ENCODE data around the gene TPSAB1.
"Not testable (repeated sequence)": the region's sequence is repeated elsewhere in the genome, so short reads cannot be mapped to it uniquely, and the experiment has no call there.

TPSAB1 gene

GRCh38 chr16:1237990-1238389 is 2.5 kb upstream of the TPSAB1 start:
- Histone ChIP-seq H3K27me3 (ENCODE audit: insufficient read depth, low read length, poor library complexity) (no peaks in the 10 kb centered on the region), H3K9me3 (ENCODE audit: insufficient read depth, low read length, severe bottlenecking) (no peaks in the 10 kb centered on the region), H4K20me1 (ENCODE audit: insufficient read depth, low read length) (no peaks in the 10 kb centered on the region), H3K4me2 (ENCODE audit: insufficient read depth, low read length) (no peak overlapping the region), H3K79me2 (ENCODE audit: insufficient read depth, low read length) (no peaks in the 10 kb centered on the region), H2AFZ (ENCODE audit: low read depth, low read length) (no peak overlapping the region), H3K9ac (ENCODE audit: low read depth, low read length) (no peak overlapping the region), H3K4me3 (ENCODE audit: low read depth in 1 of 2, low read length in 2 of 2) (no peak overlapping the region), H3K36me3 (ENCODE audit: insufficient read depth, low read length) (no peaks in the 10 kb centered on the region), H3K4me1 (ENCODE audit: insufficient read depth, low read length) (no peaks in the 10 kb centered on the region), H3K27ac (ENCODE audit: low read length) (no peak overlapping the region)
- DNase-seq (no peak), ATAC-seq (ENCODE audit: insufficient read depth, low read depth) (no peak)
- TF ChIP-seq, protein P1, sequence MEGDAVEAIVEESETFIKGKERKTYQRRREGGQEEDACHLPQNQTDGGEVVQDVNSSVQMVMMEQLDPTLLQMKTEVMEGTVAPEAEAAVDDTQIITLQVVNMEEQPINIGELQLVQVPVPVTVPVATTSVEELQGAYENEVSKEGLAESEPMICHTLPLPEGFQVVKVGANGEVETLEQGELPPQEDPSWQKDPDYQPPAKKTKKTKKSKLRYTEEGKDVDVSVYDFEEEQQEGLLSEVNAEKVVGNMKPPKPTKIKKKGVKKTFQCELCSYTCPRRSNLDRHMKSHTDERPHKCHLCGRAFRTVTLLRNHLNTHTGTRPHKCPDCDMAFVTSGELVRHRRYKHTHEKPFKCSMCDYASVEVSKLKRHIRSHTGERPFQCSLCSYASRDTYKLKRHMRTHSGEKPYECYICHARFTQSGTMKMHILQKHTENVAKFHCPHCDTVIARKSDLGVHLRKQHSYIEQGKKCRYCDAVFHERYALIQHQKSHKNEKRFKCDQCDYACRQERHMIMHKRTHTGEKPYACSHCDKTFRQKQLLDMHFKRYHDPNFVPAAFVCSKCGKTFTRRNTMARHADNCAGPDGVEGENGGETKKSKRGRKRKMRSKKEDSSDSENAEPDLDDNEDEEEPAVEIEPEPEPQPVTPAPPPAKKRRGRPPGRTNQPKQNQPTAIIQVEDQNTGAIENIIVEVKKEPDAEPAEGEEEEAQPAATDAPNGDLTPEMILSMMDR (IDR thresholded peaks at IDR 0.05; ENCODE audit: borderline replicate concordance, extremely low read depth, low read length, poor library complexity, severe bottlenecking) = no peak
- no peak for TF ChIP-seq EZH2 (IDR thresholded peaks at IDR 0.05; ENCODE audit: borderline replicate concordance, low read depth, low read length, severe bottlenecking)

- not testable (repeated sequence) for H3K36me3 ChIP-seq (ENCODE audit: insufficient read depth, low read length); H3K4me1 ChIP-seq (ENCODE audit: insufficient read depth, low read length); H3K27ac ChIP-seq (ENCODE audit: low read length); H4K20me1 ChIP-seq (ENCODE audit: insufficient read depth, low read length); H3K9me3 ChIP-seq (ENCODE audit: insufficient read depth, low read length, severe bottlenecking); DNase-seq; ATAC-seq (ENCODE audit: insufficient read depth, low read depth); H3K27me3 ChIP-seq (ENCODE audit: insufficient read depth, low read length, poor library complexity); H3K4me3 ChIP-seq (ENCODE audit: low read depth in 1 of 2, low read length in 2 of 2); H3K9ac ChIP-seq (ENCODE audit: low read depth, low read length); H3K4me2 ChIP-seq (ENCODE audit: insufficient read depth, low read length); H3K79me2 ChIP-seq (ENCODE audit: insufficient read depth, low read length); H2AFZ ChIP-seq (ENCODE audit: low read depth, low read length)
Observed at GRCh38 chr16:1238909-1239308, 1.6 kb upstream of the TPSAB1 start.

DNA sequence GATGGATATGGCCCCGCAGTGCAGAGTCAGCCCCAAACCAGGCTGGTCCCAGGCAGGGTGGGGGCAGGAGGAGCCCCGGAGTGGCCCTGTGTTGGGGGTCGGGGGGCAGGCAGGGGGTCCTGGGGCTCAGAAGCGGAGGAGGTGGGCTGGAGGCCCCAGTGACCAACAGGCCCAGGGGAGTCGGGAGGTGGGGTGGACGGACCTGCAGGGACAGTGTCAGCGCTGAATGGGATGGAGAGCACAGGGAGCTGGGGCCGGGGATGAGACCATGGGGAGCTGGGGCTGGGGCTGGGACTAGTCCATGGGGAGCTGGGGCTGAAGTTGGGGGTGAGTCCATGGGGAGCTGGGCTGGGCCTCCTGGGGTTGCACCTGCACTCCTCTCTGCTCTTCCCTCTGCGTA is 930 bp upstream of the TPSAB1 start:
- not testable (repeated sequence) for H3K27ac ChIP-seq (ENCODE audit: low read length); H4K20me1 ChIP-seq (ENCODE audit: insufficient read depth, low read length); H3K9ac ChIP-seq (ENCODE audit: low read depth, low read length); ATAC-seq (ENCODE audit: insufficient read depth, low read depth); H3K4me3 ChIP-seq (ENCODE audit: low read depth in 1 of 2, low read length in 2 of 2); H3K9me3 ChIP-seq (ENCODE audit: insufficient read depth, low read length, severe bottlenecking); H2AFZ ChIP-seq (ENCODE audit: low read depth, low read length); H3K36me3 ChIP-seq (ENCODE audit: insufficient read depth, low read length); H3K27me3 ChIP-seq (ENCODE audit: insufficient read depth, low read length, poor library complexity); H3K4me2 ChIP-seq (ENCODE audit: insufficient read depth, low read length); DNase-seq; H3K79me2 ChIP-seq (ENCODE audit: insufficient read depth, low read length); H3K4me1 ChIP-seq (ENCODE audit: insufficient read depth, low read length)

- not testable (repeated sequence) for H3K27ac ChIP-seq (ENCODE audit: low read length); ATAC-seq (ENCODE audit: insufficient read depth, low read depth); H2AFZ ChIP-seq (ENCODE audit: low read depth, low read length); H4K20me1 ChIP-seq (ENCODE audit: insufficient read depth, low read length); DNase-seq; H3K36me3 ChIP-seq (ENCODE audit: insufficient read depth, low read length); H3K79me2 ChIP-seq (ENCODE audit: insufficient read depth, low read length); H3K9me3 ChIP-seq (ENCODE audit: insufficient read depth, low read length, severe bottlenecking); H3K27me3 ChIP-seq (ENCODE audit: insufficient read depth, low read length, poor library complexity); H3K4me1 ChIP-seq (ENCODE audit: insufficient read depth, low read length); H3K4me3 ChIP-seq (ENCODE audit: low read depth in 1 of 2, low read length in 2 of 2); H3K9ac ChIP-seq (ENCODE audit: low read depth, low read length); H3K4me2 ChIP-seq (ENCODE audit: insufficient read depth, low read length)
Observed at GRCh38 chr16:1241081-1241480, 576 bp downstream of the TPSAB1 start.

DNA sequence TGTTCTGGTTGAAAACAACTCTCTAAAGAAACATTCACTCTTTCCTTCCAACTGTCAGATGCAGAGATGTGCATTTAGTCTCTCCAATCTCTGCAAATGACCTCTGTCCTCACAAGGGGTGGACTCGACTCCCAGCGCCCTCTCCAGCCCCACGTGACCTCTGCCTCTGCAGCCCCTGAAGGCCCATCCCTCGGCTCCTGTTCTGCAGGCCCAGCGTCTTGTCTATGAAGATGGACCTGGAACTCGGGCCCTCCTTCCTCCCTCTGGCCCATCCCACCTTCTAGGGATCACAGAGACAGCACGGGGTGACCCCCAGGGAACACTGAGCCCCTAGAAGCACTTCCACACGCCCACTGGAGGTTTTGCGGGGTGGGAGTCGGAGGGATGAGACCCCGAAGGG is 2.9 kb downstream of the TPSAB1 start:
- H2AFZ ChIP-seq (ENCODE audit: low read depth, low read length); H3K9ac ChIP-seq (ENCODE audit: low read depth, low read length); H3K27me3 ChIP-seq (ENCODE audit: insufficient read depth, low read length, poor library complexity); H4K20me1 ChIP-seq (ENCODE audit: insufficient read depth, low read length); H3K27ac ChIP-seq (ENCODE audit: low read length); H3K4me2 ChIP-seq (ENCODE audit: insufficient read depth, low read length); H3K9me3 ChIP-seq (ENCODE audit: insufficient read depth, low read length, severe bottlenecking); H3K79me2 ChIP-seq (ENCODE audit: insufficient read depth, low read length); H3K4me3 ChIP-seq (ENCODE audit: low read depth in 1 of 2, low read length in 2 of 2); DNase-seq; H3K36me3 ChIP-seq (ENCODE audit: insufficient read depth, low read length); ATAC-seq (ENCODE audit: insufficient read depth, low read depth); H3K4me1 ChIP-seq (ENCODE audit: insufficient read depth, low read length): not testable (repeated sequence)

- not testable (repeated sequence) for H3K36me3 ChIP-seq (ENCODE audit: insufficient read depth, low read length); ATAC-seq (ENCODE audit: insufficient read depth, low read depth); H3K9ac ChIP-seq (ENCODE audit: low read depth, low read length); H3K79me2 ChIP-seq (ENCODE audit: insufficient read depth, low read length); H3K27ac ChIP-seq (ENCODE audit: low read length); H2AFZ ChIP-seq (ENCODE audit: low read depth, low read length); H4K20me1 ChIP-seq (ENCODE audit: insufficient read depth, low read length); H3K9me3 ChIP-seq (ENCODE audit: insufficient read depth, low read length, severe bottlenecking); DNase-seq; H3K4me3 ChIP-seq (ENCODE audit: low read depth in 1 of 2, low read length in 2 of 2); H3K4me1 ChIP-seq (ENCODE audit: insufficient read depth, low read length); H3K4me2 ChIP-seq (ENCODE audit: insufficient read depth, low read length); H3K27me3 ChIP-seq (ENCODE audit: insufficient read depth, low read length, poor library complexity)
Observed at GRCh38 chr16:1243907-1244850, 3.7 kb downstream of the TPSAB1 start.
